H1 (cell line): ENCODE results near the gene GNAT2. TPM values are rescaled to one million over a fixed set of nuclear protein-coding genes. Genes with fewer than 3 reads are reported as not detected.

Experiments used
- CTCF ChIA-PET: fragments of 300-600 bp; sonication (Branson Sonifier 250); formaldehyde crosslinking; loops from one replicate; lab custom pipeline; 2021; ENCODE audit not compliant: partially characterized antibody; lab: Charles Lee
- POLR2A ChIA-PET: fragments of 300-600 bp; sonication (Branson Sonifier 250); formaldehyde crosslinking; loops from one replicate; lab custom pipeline; 2021; ENCODE audit warnings: inconsistent platforms; ENCODE audit not compliant: partially characterized antibody; lab: Charles Lee
- DNase-seq, 2 experiments: peaks; one replicate each; pipeline versions ENCODE4 v3.0.0 to v3.0.0-alpha.2; 2010 to 2022; ENCODE audit warnings: low spot score in 2 of 2, low read depth in 1 of 2, mixed read lengths in 1 of 2
- FAIRE-seq: peaks from 2 replicates; lab custom pipeline; 2011; peaks lifted over from hg19 to GRCh38; lab: Jason Lieb, UNC
- H2AFZ ChIP-seq: 2 replicates; pipeline ENCODE4 v1.8.1; 2012; ENCODE audit warnings: low read length, inconsistent platforms
- H2AK5ac ChIP-seq: 2 replicates; pipeline ENCODE4 v1.6.1; 2013; ENCODE audit warnings: low read depth, low read length
- H2BK120ac ChIP-seq: replicated peaks from 2 replicates; pipeline ENCODE3; 2013; ENCODE audit warnings: low read depth, low read length, inconsistent platforms
- H2BK12ac ChIP-seq: 2 replicates; pipeline ENCODE4 v1.6.1; 2013; ENCODE audit warnings: low read depth, low read length
- H2BK15ac ChIP-seq: 2 replicates; pipeline ENCODE4 v1.6.1; 2013; ENCODE audit warnings: low read length
- H2BK20ac ChIP-seq: 2 replicates; pipeline ENCODE4 v1.6.1; 2013; ENCODE audit warnings: low read length
- H2BK5ac ChIP-seq: 2 replicates; pipeline ENCODE4 v1.6.1; 2013; ENCODE audit warnings: low read depth, low read length
- H3K14ac ChIP-seq: 2 replicates; pipeline ENCODE4 v1.6.1; 2013; ENCODE audit warnings: inconsistent platforms; ENCODE audit not compliant: insufficient read length
- H3K18ac ChIP-seq: 2 replicates; pipeline ENCODE4 v1.6.1; 2013; ENCODE audit warnings: low read length; ENCODE audit errors: extremely low read depth
- H3K23ac ChIP-seq: 2 replicates; pipeline ENCODE4 v1.6.1; 2013; ENCODE audit warnings: inconsistent platforms; ENCODE audit not compliant: insufficient read length
- H3K23me2 ChIP-seq: 2 replicates; pipeline ENCODE4 v1.6.1; 2013; ENCODE audit warnings: low read depth, low read length
- H3K27ac ChIP-seq: 2 replicates; pipeline ENCODE4 v1.6.1; 2011; ENCODE audit warnings: low read depth, low read length, inconsistent platforms
- H3K27me3 ChIP-seq, 4 experiments: replicated peaks in 1 of 4; 1 replicate in 1 of 4; 2 replicates in 3 of 4; pipeline versions ENCODE4 v1.6.1 to v1.8.1; 2011 to 2013; ENCODE audit warnings: low read length in 3 of 4, mild to moderate bottlenecking in 3 of 4, inconsistent platforms in 2 of 4, mixed read lengths in 2 of 4, moderate library complexity in 1 of 4; ENCODE audit not compliant: control insufficient read depth in 3 of 4, insufficient read depth in 3 of 4; ENCODE audit errors: extremely low read depth in 1 of 4
- H3K36me3 ChIP-seq, 4 experiments: 2 replicates each; pipeline versions ENCODE4 v1.6.1 to v1.8.1; 2011 to 2013; ENCODE audit warnings: mild to moderate bottlenecking in 4 of 4, low read length in 3 of 4, moderate library complexity in 2 of 4, control low read depth in 1 of 4, inconsistent platforms in 1 of 4; ENCODE audit not compliant: insufficient read depth in 4 of 4, control insufficient read depth in 2 of 4
- H3K4ac ChIP-seq: replicated peaks from 2 replicates; pipeline ENCODE3; 2013; ENCODE audit warnings: low read length, low read depth, mixed read lengths, inconsistent platforms; ENCODE audit not compliant: insufficient read length
- H3K4me1 ChIP-seq, 4 experiments: replicated peaks in 1 of 4; 1 replicate in 1 of 4; 2 replicates in 3 of 4; pipeline versions ENCODE4 v1.6.1 to v1.8.1; 2011 to 2013; ENCODE audit warnings: low read length in 3 of 4, inconsistent platforms in 2 of 4, mixed read lengths in 1 of 4; ENCODE audit not compliant: insufficient read depth in 4 of 4, control insufficient read depth in 3 of 4
- H3K4me2 ChIP-seq, 2 experiments: 2 replicates each; pipeline versions ENCODE4 v1.6.1 to v1.8.1; 2011 to 2013; ENCODE audit warnings: low read depth in 2 of 2, low read length in 2 of 2, control low read depth in 1 of 2, inconsistent platforms in 1 of 2, mild to moderate bottlenecking in 1 of 2; ENCODE audit not compliant: insufficient read depth in 1 of 2
- H3K4me3 ChIP-seq, 4 experiments: fragments of 200-600, 300-600 bp in 1 of 4; sonication (generic), shearing (Covaris generic), sonication (Bioruptor Twin) in 1 of 4; 2 replicates each; pipeline versions ENCODE4 v1.5.1 to v1.8.1; 2011 to 2016; ENCODE audit warnings: low read length in 4 of 4, low read depth in 3 of 4, control low read depth in 2 of 4, inconsistent platforms in 2 of 4, mild to moderate bottlenecking in 2 of 4, mixed read lengths in 1 of 4, moderate library complexity in 1 of 4; ENCODE audit not compliant: insufficient read depth in 2 of 4; ENCODE audit errors: extremely low read depth in 1 of 4
- H3K56ac ChIP-seq: replicated peaks from 2 replicates; pipeline ENCODE3; 2013; ENCODE audit warnings: low read depth, mild to moderate bottlenecking, mixed read lengths, low read length, inconsistent platforms; ENCODE audit not compliant: insufficient read length
- H3K79me1 ChIP-seq: 2 replicates; pipeline ENCODE4 v1.6.1; 2013; ENCODE audit warnings: low read depth, low read length, control low read depth
- H3K79me2 ChIP-seq, 2 experiments: 2 replicates each; pipeline versions ENCODE4 v1.6.1 to v1.8.1; 2012 to 2013; ENCODE audit warnings: low read length in 2 of 2, mild to moderate bottlenecking in 2 of 2, inconsistent platforms in 1 of 2; ENCODE audit not compliant: insufficient read depth in 2 of 2, control insufficient read depth in 1 of 2
- H3K9ac ChIP-seq, 4 experiments: replicated peaks in 1 of 4; 1 replicate in 1 of 4; 2 replicates in 3 of 4; pipeline versions ENCODE4 v1.6.1 to v1.8.1; 2011 to 2013; ENCODE audit warnings: low read depth in 3 of 4, low read length in 3 of 4, control low read depth in 2 of 4, mild to moderate bottlenecking in 2 of 4, moderate library complexity in 2 of 4, inconsistent platforms in 1 of 4; ENCODE audit errors: extremely low read depth in 1 of 4
- H3K9me3 ChIP-seq, 2 experiments: 2 replicates each; pipeline versions ENCODE4 v1.6.1 to v1.8.1; 2012 to 2013; ENCODE audit warnings: mild to moderate bottlenecking in 2 of 2, moderate library complexity in 2 of 2, control low read depth in 1 of 2, inconsistent platforms in 1 of 2, low read depth in 1 of 2, low read length in 1 of 2, mixed read lengths in 1 of 2; ENCODE audit not compliant: insufficient read depth in 2 of 2
- H4K20me1 ChIP-seq, 2 experiments: replicated peaks in 1 of 2; 2 replicates each; pipeline versions ENCODE3 to v1.8.1; 2011 to 2013; ENCODE audit warnings: inconsistent platforms in 2 of 2, low read length in 2 of 2, mild to moderate bottlenecking in 1 of 2; ENCODE audit not compliant: insufficient read depth in 2 of 2, control insufficient read depth in 1 of 2
- H4K5ac ChIP-seq: 2 replicates; pipeline ENCODE4 v1.6.1; 2013; ENCODE audit warnings: low read length, low read depth, mixed read lengths, inconsistent platforms; ENCODE audit not compliant: insufficient read length
- H4K8ac ChIP-seq: 2 replicates; pipeline ENCODE4 v1.8.0; 2013; ENCODE audit warnings: mild to moderate bottlenecking, moderate library complexity, low read length, inconsistent platforms; ENCODE audit not compliant: insufficient read depth; ENCODE audit errors: extremely low read depth
- H4K91ac ChIP-seq: replicated peaks from 2 replicates; pipeline ENCODE3; 2013; ENCODE audit warnings: low read length, mixed read lengths, inconsistent platforms; ENCODE audit not compliant: insufficient read length
- ASH2L ChIP-seq: fragments of 200-600, 300-600 bp; sonication (generic); IDR thresholded peaks from one replicate; pipeline ENCODE4 v1.7.1; 2017; ENCODE audit warnings: low read length
- BCL11A ChIP-seq, 2 experiments: IDR thresholded peaks; one replicate each; pipeline ENCODE4 v1.6.1; 2011; ENCODE audit warnings: low read depth in 2 of 2, low read length in 2 of 2, mild to moderate bottlenecking in 2 of 2
- JUND ChIP-seq: IDR thresholded peaks from 2 replicates; pipeline ENCODE4 v1.6.1; 2011; ENCODE audit warnings: mild to moderate bottlenecking, improper control_type of control experiment, low read length
- WGBS, 2 experiments: shearing (Covaris generic) in 1 of 2; methylation state at CpG; one replicate each; pipeline versions ENCODE4 v1.1.6 to v1.1.7; 2013 to 2015; ENCODE audit warnings: low lambda C conversion rate in 2 of 2, mixed read lengths in 2 of 2, inconsistent platforms in 1 of 2, low coverage in 1 of 2, missing lambda C conversion rate in 1 of 2; ENCODE audit not compliant: insufficient replicate concordance in 2 of 2, insufficient coverage in 1 of 2, insufficient read length in 1 of 2; ENCODE audit errors: extremely low coverage in 1 of 2, missing lambda C conversion rate in 1 of 2; 5-methylcytosine and 5-hydroxymethylcytosine counted together
- polyA plus RNA-seq, 7 experiments: library from polyadenylated mRNA; depleted of rRNA in 3 of 7; stranded (reverse) in 5 of 7; unstranded in 2 of 7; fragments of >200 nt in 5 of 7; fragments of 200-250 nt in 2 of 7; gene quantifications; 1 replicate in 5 of 7; 2 replicates in 1 of 7; 4 replicates in 1 of 7; pipeline versions ENCODE4 v1.2.1 to v1.2.3, GENCODE V29; 2011 to 2013; ENCODE audit warnings: missing spikeins in 2 of 7, mixed read lengths in 2 of 7
- total RNA-seq: library from RNA; stranded (reverse); fragmentation: NEBNext Ultra II Directional; extraction: Animal tissue kit (Norgen Biotek cat#: 25700); gene quantifications from 2 replicates; pipeline ENCODE4 v1.2.1, GENCODE V29; 2021

The GNAT2 gene
- total and polyA plus RNA-seq, 2 of the 8 experiments (the other 6 are each of a cell fraction or from before 2014, with no cell fraction given): 0.05 TPM; not detected in 1

GRCh38 chr1:109657970-109658369 lies 38.6 kb upstream of the GNAT2 start:
- no peak overlapping the region for H4K8ac ChIP-seq
- TF ChIP-seq BCL11A (IDR thresholded peaks at IDR 0.05; ENCODE audit: low read depth in 2 of 2, low read length in 2 of 2) (no peak), ASH2L (no peak), JUND (no peak)
- TF ChIP-seq, all 59 proteins: peak for 0
- no peak overlapping the region for H2AFZ ChIP-seq
- no peak overlapping the region for H2BK15ac ChIP-seq
- H3K56ac ChIP-seq: no peak overlapping the region
- H3K9me3 ChIP-seq: no peaks in the 10 kb centered on the region
- H3K27me3 ChIP-seq: peaks cover 0 to 5% (median 4%) of the 10 kb centered on the region in 4 experiments; a peak in 6 of 7 replicates
- H3K14ac ChIP-seq: no peak overlapping the region
- H3K23me2 ChIP-seq: peaks cover 9% of the 10 kb centered on the region
- H4K91ac ChIP-seq: no peak overlapping the region
- DNase-seq (no peak), FAIRE-seq (no peak)
- H3K18ac ChIP-seq: no peak overlapping the region
- H3K4me1 ChIP-seq: 0 out of 7 replicates have a peak, but pooled peaks cover 0 to 3% (median 0%) of the 10 kb centered on the region in 4 experiments
- H3K9ac ChIP-seq: no peak overlapping the region
- no peak overlapping the region for H2BK12ac ChIP-seq
- no peak overlapping the region for H2BK5ac ChIP-seq
- H3K36me3 ChIP-seq: no peaks in the 10 kb centered on the region
- H4K5ac ChIP-seq: no peak overlapping the region
- WGBS, 2 experiments: 86% methylated on average over 7 of the region's 7 CpGs; no CpG with 5 or more reads in 1 of the 2 experiments
- no peaks in the 10 kb centered on the region for H3K79me1 ChIP-seq
- no peak overlapping the region for H2BK120ac ChIP-seq
- H3K79me2 ChIP-seq: no peaks in the 10 kb centered on the region
- H2AK5ac ChIP-seq: no peak overlapping the region
- CTCF ChIA-PET: interaction anchor here (0.6 to 11.8 kb wide), 7 partner anchors 8 to 327 kb away, joined by 3 to 185 read pairs (median 3); partner anchors contain the start of gene AHCYL1
- no peak overlapping the region for H3K27ac ChIP-seq
- H3K4ac ChIP-seq: no peak overlapping the region
- H4K20me1 ChIP-seq: no peaks in the 10 kb centered on the region
- no peak overlapping the region for H3K23ac ChIP-seq
- H3K4me3 ChIP-seq: no peak overlapping the region
- H2BK20ac ChIP-seq: no peak overlapping the region
- H3K4me2 ChIP-seq: no peak overlapping the region
- POLR2A ChIA-PET: no interaction called here
